GM06990 (cell line): ENCODE data around the gene GRID2.

Experiments used
- DNase-seq: peaks from one replicate; pipeline ENCODE4 v3.0.0-alpha.2; 2011; ENCODE audit not compliant: insufficient read length; ENCODE audit errors: extremely low read depth
- H3K27me3 ChIP-seq: replicated peaks from 2 replicates; pipeline ENCODE4 v1.6.0; 2011; ENCODE audit warnings: low read length; ENCODE audit not compliant: control insufficient read depth, insufficient read depth
- H3K36me3 ChIP-seq: 2 replicates; pipeline ENCODE4 v1.5.1; 2011; ENCODE audit warnings: low read length; ENCODE audit not compliant: control insufficient read depth, insufficient read depth
- H3K4me3 ChIP-seq: replicated peaks from 2 replicates; pipeline ENCODE4 v1.5.1; 2011; ENCODE audit warnings: low read depth, mild to moderate bottlenecking, control low read depth, low read length
- TF ChIP-seq, protein P1 (sequence below): IDR thresholded peaks from 2 replicates; pipeline ENCODE4 v1.5.1; 2011; ENCODE audit warnings: low read length, control low read depth, mild to moderate bottlenecking, inconsistent platforms; ENCODE audit not compliant: insufficient read depth, poor library complexity, severe bottlenecking

The GRID2 gene

DNA sequence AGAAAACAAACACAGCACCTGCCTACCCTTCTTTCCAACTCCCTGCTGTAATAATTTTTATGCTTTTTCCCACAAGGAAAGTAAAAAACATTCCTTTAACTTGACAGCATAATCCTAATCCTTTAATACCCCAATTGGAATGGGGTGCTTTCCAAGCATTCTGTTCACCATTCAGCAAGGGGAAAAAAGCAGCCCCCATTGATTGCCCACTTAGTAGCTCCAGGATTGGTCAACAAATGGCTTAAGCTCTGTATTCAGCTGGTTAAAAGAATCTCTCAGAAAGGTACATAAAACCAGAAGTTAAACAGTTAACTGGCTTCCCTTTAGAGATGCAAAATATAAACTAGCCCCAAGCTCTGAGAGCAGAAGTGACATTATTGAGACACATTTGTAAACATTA, 1330.0 kb downstream of the GRID2 start:
- Histone ChIP-seq H3K27me3 (no peaks in the 10 kb centered on the region), H3K4me3 (no peak overlapping the region), H3K36me3 (no peaks in the 10 kb centered on the region)
- no peak for DNase-seq
- TF ChIP-seq, protein P1, sequence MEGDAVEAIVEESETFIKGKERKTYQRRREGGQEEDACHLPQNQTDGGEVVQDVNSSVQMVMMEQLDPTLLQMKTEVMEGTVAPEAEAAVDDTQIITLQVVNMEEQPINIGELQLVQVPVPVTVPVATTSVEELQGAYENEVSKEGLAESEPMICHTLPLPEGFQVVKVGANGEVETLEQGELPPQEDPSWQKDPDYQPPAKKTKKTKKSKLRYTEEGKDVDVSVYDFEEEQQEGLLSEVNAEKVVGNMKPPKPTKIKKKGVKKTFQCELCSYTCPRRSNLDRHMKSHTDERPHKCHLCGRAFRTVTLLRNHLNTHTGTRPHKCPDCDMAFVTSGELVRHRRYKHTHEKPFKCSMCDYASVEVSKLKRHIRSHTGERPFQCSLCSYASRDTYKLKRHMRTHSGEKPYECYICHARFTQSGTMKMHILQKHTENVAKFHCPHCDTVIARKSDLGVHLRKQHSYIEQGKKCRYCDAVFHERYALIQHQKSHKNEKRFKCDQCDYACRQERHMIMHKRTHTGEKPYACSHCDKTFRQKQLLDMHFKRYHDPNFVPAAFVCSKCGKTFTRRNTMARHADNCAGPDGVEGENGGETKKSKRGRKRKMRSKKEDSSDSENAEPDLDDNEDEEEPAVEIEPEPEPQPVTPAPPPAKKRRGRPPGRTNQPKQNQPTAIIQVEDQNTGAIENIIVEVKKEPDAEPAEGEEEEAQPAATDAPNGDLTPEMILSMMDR: no peak

DNA sequence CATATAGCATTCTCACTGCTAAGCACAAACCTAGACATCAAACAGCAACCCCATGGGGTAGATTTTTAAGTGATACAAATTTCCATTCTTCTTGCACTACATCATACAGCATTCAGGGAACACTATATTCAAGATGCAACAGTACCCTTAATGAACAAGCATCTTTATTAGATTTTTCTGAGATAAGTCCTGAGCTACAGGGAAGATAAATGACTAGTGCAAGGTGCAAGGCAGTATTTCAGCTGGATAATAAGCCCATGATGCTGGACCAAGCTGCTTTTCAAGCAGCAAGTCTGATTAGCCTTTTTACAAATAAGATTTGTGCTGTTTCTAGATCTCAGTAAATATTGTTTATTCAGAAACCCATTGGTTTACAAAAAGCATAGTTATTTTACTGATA, 1332.2 kb downstream of the GRID2 start:
- H3K27me3 ChIP-seq: no peaks in the 10 kb centered on the region
- H3K36me3 ChIP-seq: no peaks in the 10 kb centered on the region
- no peak for DNase-seq
- no peak overlapping the region for H3K4me3 ChIP-seq
- TF ChIP-seq, protein P1: no peak

DNA sequence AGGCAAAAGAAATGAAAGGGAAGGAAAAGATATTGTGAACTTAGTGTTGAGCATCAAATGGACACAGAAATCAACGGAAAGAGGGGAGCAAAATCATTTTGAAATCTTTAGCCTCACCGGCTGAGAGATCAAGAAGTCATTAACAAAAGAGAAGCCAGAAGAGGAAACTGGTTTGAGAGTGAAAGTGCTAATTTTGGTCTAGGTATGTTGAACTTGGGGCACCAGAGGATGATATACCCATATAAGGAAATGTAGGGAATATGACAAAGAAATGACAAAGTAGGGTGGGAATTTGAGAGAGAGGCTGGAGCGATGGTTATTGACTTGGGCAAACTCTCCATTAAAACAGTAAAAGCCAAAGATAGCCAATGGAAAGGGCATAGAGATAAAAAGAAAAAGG, 1341.4 kb downstream of the GRID2 start:
- TF ChIP-seq, protein P1: no peak
- H3K27me3 ChIP-seq: no peaks in the 10 kb centered on the region

DNA sequence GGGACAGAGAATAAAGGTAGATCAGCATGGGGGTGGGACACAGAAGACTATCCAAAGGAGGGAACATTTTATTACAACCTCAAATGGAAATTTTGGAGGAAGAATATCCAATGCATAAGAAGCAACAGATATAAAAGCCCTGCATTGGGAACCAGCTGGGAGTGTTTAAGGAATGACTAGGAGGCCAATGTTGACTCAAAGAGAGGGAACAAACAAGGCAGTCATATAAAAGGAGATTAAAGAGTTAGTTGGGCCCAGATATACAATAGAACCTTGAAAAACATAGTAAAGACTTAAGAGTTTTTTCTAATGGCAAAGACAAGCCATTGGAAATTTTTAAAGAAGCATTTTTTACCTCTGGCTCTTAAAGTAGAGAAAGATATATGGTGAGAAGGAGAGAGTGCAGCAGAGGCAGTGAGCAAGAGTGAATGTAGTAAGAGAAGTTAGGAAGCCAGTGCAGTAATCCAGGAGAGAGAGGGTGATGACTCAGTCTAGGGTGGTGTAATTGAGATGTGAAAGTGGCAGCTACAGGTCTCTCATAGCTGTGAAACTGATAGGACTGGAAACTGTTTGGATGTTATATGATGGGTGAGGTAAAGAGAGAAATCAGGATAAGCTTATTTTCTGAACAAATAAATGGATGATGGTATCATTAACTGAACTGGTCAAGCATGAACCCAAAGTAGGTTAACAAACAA, 1342.6 kb downstream of the GRID2 start:
- H3K27me3 ChIP-seq: no peaks in the 10 kb centered on the region
- TF ChIP-seq, protein P1: no peak
- DNase-seq: no peak

More for the DNA sequence above, 1341.4 kb downstream of the GRID2 start:
- Histone ChIP-seq H3K4me3 (no peak overlapping the region), H3K36me3 (no peaks in the 10 kb centered on the region)
- DNase-seq: no peak

DNA sequence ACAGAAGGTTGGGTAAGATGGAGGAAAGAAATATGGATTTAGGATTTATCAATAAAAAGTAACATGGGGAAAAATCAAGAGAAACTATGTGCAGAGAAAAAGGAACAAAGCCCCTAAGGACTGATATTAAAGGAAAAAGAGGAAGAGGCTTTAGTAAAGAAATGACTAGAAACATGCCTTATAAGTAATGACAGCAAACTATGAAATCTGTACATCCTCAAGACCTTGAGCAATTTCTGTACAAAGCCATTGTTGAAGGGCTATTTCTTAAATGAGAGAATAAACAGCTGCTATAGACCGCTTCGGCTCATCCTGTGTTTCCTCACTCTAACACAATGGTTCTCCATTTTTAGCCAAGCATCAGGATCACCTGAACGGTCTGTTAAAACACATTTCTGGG, 1344.5 kb downstream of the GRID2 start:
- H3K4me3 ChIP-seq: no peak overlapping the region
- TF ChIP-seq, protein P1: no peak
- DNase-seq: peak; percentile 20
- H3K27me3 ChIP-seq: no peaks in the 10 kb centered on the region
- H3K36me3 ChIP-seq: no peaks in the 10 kb centered on the region

More for the DNA sequence above, 1342.6 kb downstream of the GRID2 start:
- H3K4me3 ChIP-seq: no peak overlapping the region
- H3K36me3 ChIP-seq: no peaks in the 10 kb centered on the region

DNA sequence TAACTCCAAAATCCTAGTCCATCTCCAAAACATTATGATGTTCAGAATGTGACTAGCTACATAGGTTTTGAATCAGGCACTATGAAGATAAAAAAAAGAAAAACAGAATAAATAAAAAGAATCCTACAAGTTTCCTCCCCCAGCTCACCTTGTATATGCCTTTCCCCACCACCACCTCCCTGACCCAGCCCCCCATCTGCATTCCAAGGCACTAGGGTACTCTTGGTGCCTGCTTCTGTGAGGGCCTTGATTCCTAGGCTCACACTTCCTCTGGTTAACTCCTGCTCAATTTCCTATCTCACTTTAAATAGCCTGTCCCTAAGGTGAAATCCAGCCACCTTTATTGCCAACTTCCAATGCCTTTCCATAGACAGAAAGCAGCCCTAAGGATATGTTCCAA, 1346.1 kb downstream of the GRID2 start:
- H3K27me3 ChIP-seq: no peaks in the 10 kb centered on the region
- H3K4me3 ChIP-seq: no peak overlapping the region
- TF ChIP-seq, protein P1: no peak
- H3K36me3 ChIP-seq: no peaks in the 10 kb centered on the region
- DNase-seq: no peak
